HepG2 (cell line): ENCODE results near the gene SKIC2. TPM values are rescaled to one million over a fixed set of nuclear protein-coding genes. Genes with fewer than 3 reads are reported as not detected.
"Not testable (repeated sequence)": the region's sequence is repeated elsewhere in the genome, so short reads cannot be mapped to it uniquely, and the experiment has no call there.

Experiments used
- ATAC-seq: fragments of 200-7000 bp; cut with Tn5 transposase; 3 replicates; pipeline ENCODE4 v1.9.1; 2020; ENCODE audit warnings: mild to moderate bottlenecking, moderate library complexity
- BruUV-seq: library from RNA; stranded (reverse); fragments of 400-500 nt; replicated peaks from 2 replicates; lab custom pipeline; 2021; lab: Mats Ljungman, UMichigan
- CTCF ChIA-PET: fragments of 300-600 bp; formaldehyde crosslinking; extraction: SDS; loops from one replicate; lab custom pipeline; 2021; ENCODE audit warnings: low total read pairs, inconsistent platforms, low intra/inter-chr PET ratio; lab: Yijun Ruan, JAX
- POLR2A ChIA-PET: fragments of 350-600 bp; sonication (Branson Sonifier 250); formaldehyde crosslinking; loops from one replicate; lab custom pipeline; 2020; ENCODE audit warnings: antibody characterized with exemption, inconsistent platforms; lab: Yijun Ruan, JAX
- DNase-seq: peaks from one replicate; pipeline ENCODE4 v3.0.0-alpha.2; 2015; ENCODE audit warnings: low spot score
- FAIRE-seq: peaks from 3 replicates; lab custom pipeline; 2011; peaks lifted over from hg19 to GRCh38; lab: Jason Lieb, UNC
- H2AFZ ChIP-seq: one replicate; pipeline ENCODE4 v1.6.1; 2011; ENCODE audit warnings: low read length, inconsistent platforms
- H3K27ac ChIP-seq: fragments of 300-600 bp; 3 replicates; pipeline ENCODE4 v1.8.0; 2011; ENCODE audit warnings: mixed run types, mild to moderate bottlenecking, mixed read lengths, low read length, inconsistent platforms; ENCODE audit not compliant: insufficient read depth; ENCODE audit errors: extremely low read length
- H3K27me3 ChIP-seq, 2 experiments: fragments of 200-600 bp in 1 of 2; 2 replicates in 1 of 2; 3 replicates in 1 of 2; pipeline versions ENCODE4 v1.6.0 to v1.8.0; 2011; ENCODE audit warnings: low read length in 2 of 2, mild to moderate bottlenecking in 2 of 2, moderate library complexity in 2 of 2, inconsistent platforms in 1 of 2; ENCODE audit not compliant: insufficient read depth in 2 of 2, control insufficient read depth in 1 of 2
- H3K36me3 ChIP-seq, 2 experiments: fragments of 200-600 bp in 1 of 2; replicated peaks in 1 of 2; 2 replicates in 1 of 2; 3 replicates in 1 of 2; pipeline versions ENCODE4 v1.5.1 to v1.8.0; 2011; ENCODE audit warnings: low read length in 2 of 2, inconsistent platforms in 1 of 2; ENCODE audit not compliant: insufficient read depth in 2 of 2, control insufficient read depth in 1 of 2
- H3K4me1 ChIP-seq: 2 replicates; pipeline ENCODE4 v1.5.1; 2012; ENCODE audit warnings: low read length, inconsistent platforms; ENCODE audit not compliant: insufficient read depth
- H3K4me2 ChIP-seq: 2 replicates; pipeline ENCODE4 v1.6.0; 2011; ENCODE audit warnings: low read depth, low read length, inconsistent platforms
- H3K4me3 ChIP-seq, 3 experiments: fragments of 200-600 bp in 1 of 3; sonication (generic), shearing (Covaris generic) in 1 of 3; replicated peaks in 1 of 3; 2 replicates each; pipeline ENCODE4 v1.5.1; 2011 to 2016; ENCODE audit warnings: low read length in 3 of 3, inconsistent platforms in 2 of 3, low read depth in 2 of 3, mild to moderate bottlenecking in 2 of 3, control low read depth in 1 of 3, mixed read lengths in 1 of 3; ENCODE audit not compliant: insufficient read depth in 1 of 3
- H3K79me2 ChIP-seq: one replicate; pipeline ENCODE4 v1.6.1; 2011; ENCODE audit warnings: low read length, inconsistent platforms; ENCODE audit not compliant: insufficient read depth
- H3K9ac ChIP-seq: 2 replicates; pipeline ENCODE4 v1.6.0; 2011; ENCODE audit warnings: mild to moderate bottlenecking, low read depth, low read length, inconsistent platforms; ENCODE audit not compliant: insufficient read depth
- H3K9me3 ChIP-seq: 2 replicates; pipeline ENCODE4 v1.5.1; 2012; ENCODE audit warnings: mild to moderate bottlenecking, low read length
- H4K20me1 ChIP-seq: 2 replicates; pipeline ENCODE4 v1.6.0; 2011; ENCODE audit warnings: inconsistent platforms, mild to moderate bottlenecking, low read length, moderate library complexity; ENCODE audit not compliant: insufficient read depth
- AGO1 ChIP-seq: fragments of 200-400 bp; formaldehyde crosslinking; IDR thresholded peaks from 2 replicates; pipeline ENCODE4 v1.6.1; 2017; ENCODE audit warnings: mild to moderate bottlenecking, low read depth, low read length, moderate library complexity; ENCODE audit not compliant: poor library complexity, severe bottlenecking
- HNRNPL ChIP-seq: fragments of 200-400 bp; formaldehyde crosslinking; IDR thresholded peaks from 2 replicates; pipeline ENCODE4 v1.6.1; 2017; ENCODE audit warnings: mild to moderate bottlenecking, low read depth, low read length
- WGBS: methylation state at CpG from one replicate; pipeline ENCODE4 v1.1.6; 2017; ENCODE audit warnings: low lambda C conversion rate; 5-methylcytosine and 5-hydroxymethylcytosine counted together
- in situ Hi-C: cut with HindIII; loops from 2 replicates; pipeline ENCODE4 v1.10.0; 2017; ENCODE audit warnings: low pct_unique_long_range_greater_than_20kb; ENCODE audit not compliant: extremely low pct_ligation_motif_present
- intact Hi-C: fragments of 100-400 bp; cut with micrococcal nuclease; formaldehyde crosslinking; loops from one replicate; pipeline ENCODE4 v1.10.0; 2022; ENCODE audit not compliant: unreplicated experiment
- polyA plus RNA-seq, 8 experiments: library from polyadenylated mRNA; depleted of rRNA in 3 of 8; stranded (reverse) in 7 of 8; unstranded in 1 of 8; fragments of >200 nt; fragmentation: Illumina TruSeq in 4 of 8; extraction: Trizol in 4 of 8; gene quantifications; 2 replicates each; pipeline versions ENCODE4 v1.2.1 to v1.2.3, GENCODE V29; 2011 to 2016; ENCODE audit warnings: low read depth in 4 of 8, missing spikeins in 1 of 8, mixed read lengths in 1 of 8; ENCODE audit not compliant: insufficient read depth in 1 of 8
- total RNA-seq, 5 experiments: library from RNA; depleted of rRNA; stranded (reverse); fragments of >200 nt; fragmentation: Illumina TruSeq; extraction: Trizol; gene quantifications; 2 replicates each; pipeline ENCODE4 v1.2.3, GENCODE V29; 2016; ENCODE audit warnings: low read depth in 1 of 5

Gene SKIC2
- total and polyA plus RNA-seq, 2 of the 13 experiments (the other 11 are each of a cell fraction or from before 2014, with no cell fraction given), result 67.1 to 68.4 TPM

- H3K79me2 ChIP-seq, H3K27me3 ChIP-seq, H3K9ac ChIP-seq, CTCF ChIA-PET, intact Hi-C loops, H2AFZ ChIP-seq, ATAC-seq, H3K4me2 ChIP-seq, DNase-seq, BruUV-seq, H4K20me1 ChIP-seq, FAIRE-seq, POLR2A ChIA-PET, H3K27ac ChIP-seq, H3K9me3 ChIP-seq, H3K4me3 ChIP-seq, in situ Hi-C loops, H3K36me3 ChIP-seq: not testable (repeated sequence)
- H3K4me1 ChIP-seq, result peaks cover 30% of the 10 kb centered on the region
- 50% methylated on average over 4 of the region's 12 CpGs for WGBS
These were observed 50.6 kb downstream of the SKIC2 start for GRCh38 chr6:32009537-32009936.

- H3K36me3 ChIP-seq, H3K79me2 ChIP-seq, H2AFZ ChIP-seq, H3K9ac ChIP-seq, H3K4me2 ChIP-seq, H3K4me3 ChIP-seq, DNase-seq, BruUV-seq, in situ Hi-C loops, FAIRE-seq, POLR2A ChIA-PET, H3K27me3 ChIP-seq, H3K9me3 ChIP-seq, intact Hi-C loops, H4K20me1 ChIP-seq, ATAC-seq, H3K27ac ChIP-seq, CTCF ChIA-PET: not testable (repeated sequence)
- H3K4me1 ChIP-seq, result peaks cover 17% of the 10 kb centered on the region; the same call in 1 of the 2 replicates
- WGBS, result 63% methylated on average over 20 of the region's 27 CpGs
- TF ChIP-seq HNRNPL, result 0 out of 2 replicates have a peak, but pooled peaks have one; percentile 25
- peak; percentile 87 for TF ChIP-seq AGO1
These were observed 52.0 kb downstream of the SKIC2 start for GRCh38 chr6:32010856-32011530.

- DNase-seq, result peak; percentile 0
- H3K4me3 ChIP-seq, H3K36me3 ChIP-seq, H3K4me1 ChIP-seq, H3K79me2 ChIP-seq, H3K27me3 ChIP-seq, BruUV-seq, H3K9ac ChIP-seq, H3K9me3 ChIP-seq, CTCF ChIA-PET, H3K27ac ChIP-seq, in situ Hi-C loops, H2AFZ ChIP-seq, POLR2A ChIA-PET, ATAC-seq, H4K20me1 ChIP-seq, H3K4me2 ChIP-seq, FAIRE-seq, intact Hi-C loops: not testable (repeated sequence)
- 85% methylated on average over 15 of the region's 17 CpGs for WGBS
These were observed 54.1 kb downstream of the SKIC2 start for GRCh38 chr6:32012941-32013617.

GRCh38 chr6:32013738-32014137, 54.8 kb downstream of the SKIC2 start:
- FAIRE-seq, H3K9ac ChIP-seq, intact Hi-C loops, H3K4me1 ChIP-seq, in situ Hi-C loops, H3K27ac ChIP-seq, CTCF ChIA-PET, H4K20me1 ChIP-seq, H3K4me3 ChIP-seq, H3K4me2 ChIP-seq, H2AFZ ChIP-seq, H3K79me2 ChIP-seq, H3K27me3 ChIP-seq, POLR2A ChIA-PET, H3K9me3 ChIP-seq, H3K36me3 ChIP-seq, BruUV-seq, DNase-seq, ATAC-seq: not testable (repeated sequence)
- WGBS, result no CpG with 5 or more reads among the region's 5 CpGs
